ENCODE data around the gene KDM6A.
"Not testable (repeated sequence)": the region's sequence is repeated elsewhere in the genome, so short reads cannot be mapped to it uniquely, and the experiment has no call there.

Gene KDM6A

GRCh38 chrX:44915361-44915868, 42.4 kb downstream of the KDM6A start:
- peaks cover 2% of the 10 kb centered on the region for H3K36me3 Mint-ChIP-seq (ENCODE audit: low read depth)
- no peaks in the 10 kb centered on the region for H3K9me3 Mint-ChIP-seq
- no peak for DNase-seq (ENCODE audit: low spot score)
- peaks cover 14% of the 10 kb centered on the region for H3K4me1 Mint-ChIP-seq (ENCODE audit: low read depth)
- H3K27me3 Mint-ChIP-seq (ENCODE audit: low read depth), result no peaks in the 10 kb centered on the region
- H3K27ac Mint-ChIP-seq, result no peak overlapping the region
- H3K4me3 Mint-ChIP-seq, result no peak overlapping the region

GRCh38 chrX:44918722-44919121, 45.7 kb downstream of the KDM6A start:
- Mint-ChIP-seq H3K4me3 (no peak overlapping the region), H3K4me1 (ENCODE audit: low read depth) (peaks cover 19% of the 10 kb centered on the region), H3K27ac (no peak overlapping the region)

GRCh38 chrX:44922980-44923379, 50.0 kb downstream of the KDM6A start:
- no peaks in the 10 kb centered on the region for H3K9me3 Mint-ChIP-seq
- no peaks in the 10 kb centered on the region for H3K27me3 Mint-ChIP-seq (ENCODE audit: low read depth)
- DNase-seq (ENCODE audit: low spot score), result no peak
- peak overlapping the region; percentile 41 for H3K27ac Mint-ChIP-seq
- H3K4me3 Mint-ChIP-seq, result peak overlapping the region; percentile 37
- H3K36me3 Mint-ChIP-seq (ENCODE audit: low read depth), result peaks cover 5% of the 10 kb centered on the region
- H3K4me1 Mint-ChIP-seq (ENCODE audit: low read depth), result peaks cover 20% of the 10 kb centered on the region

More at GRCh38 chrX:44918722-44919121, 45.7 kb downstream of the KDM6A start:
- Mint-ChIP-seq H3K27me3 (ENCODE audit: low read depth) (no peaks in the 10 kb centered on the region), H3K36me3 (ENCODE audit: low read depth) (peaks cover 5% of the 10 kb centered on the region), H3K9me3 (no peaks in the 10 kb centered on the region)
- DNase-seq (ENCODE audit: low spot score), result no peak

- peaks cover 7% of the 10 kb centered on the region for H3K9me3 Mint-ChIP-seq
- DNase-seq (ENCODE audit: low spot score), result no peak
- H3K27me3 Mint-ChIP-seq (ENCODE audit: low read depth), result no peaks in the 10 kb centered on the region
- no peak overlapping the region for H3K4me3 Mint-ChIP-seq
- no peak overlapping the region for H3K27ac Mint-ChIP-seq
- peaks cover 22% of the 10 kb centered on the region for H3K4me1 Mint-ChIP-seq (ENCODE audit: low read depth)
- H3K36me3 Mint-ChIP-seq (ENCODE audit: low read depth), result peaks cover 10% of the 10 kb centered on the region
Observed at GRCh38 chrX:44927398-44927797, 54.4 kb downstream of the KDM6A start.

- Mint-ChIP-seq H3K36me3 (ENCODE audit: low read depth) (peaks cover 7% of the 10 kb centered on the region), H3K4me1 (ENCODE audit: low read depth) (peaks cover 17% of the 10 kb centered on the region), H3K4me3 (no peak overlapping the region), H3K27me3 (ENCODE audit: low read depth) (no peaks in the 10 kb centered on the region), H3K27ac (no peak overlapping the region), H3K9me3 (peaks cover 7% of the 10 kb centered on the region)
- no peak for DNase-seq (ENCODE audit: low spot score)
Observed at GRCh38 chrX:44931441-44931973, 58.5 kb downstream of the KDM6A start.

GRCh38 chrX:44935172-44935571, 62.2 kb downstream of the KDM6A start:
- Mint-ChIP-seq H3K9me3 (no peaks in the 10 kb centered on the region), H3K27ac (no peak overlapping the region), H3K27me3 (ENCODE audit: low read depth) (no peaks in the 10 kb centered on the region)

GRCh38 chrX:44935640-44936039, 62.7 kb downstream of the KDM6A start:
- Mint-ChIP-seq H3K27ac (no peak overlapping the region), H3K4me3 (no peak overlapping the region), H3K4me1 (ENCODE audit: low read depth) (peaks cover 13% of the 10 kb centered on the region)

More at GRCh38 chrX:44935172-44935571, 62.2 kb downstream of the KDM6A start:
- no peak overlapping the region for H3K4me3 Mint-ChIP-seq
- H3K36me3 Mint-ChIP-seq (ENCODE audit: low read depth), result peaks cover 7% of the 10 kb centered on the region
- peaks cover 13% of the 10 kb centered on the region for H3K4me1 Mint-ChIP-seq (ENCODE audit: low read depth)
- no peak for DNase-seq (ENCODE audit: low spot score)

GRCh38 chrX:44937606-44938005, 64.6 kb downstream of the KDM6A start:
- DNase-seq (ENCODE audit: low spot score), result no peak
- peaks cover 9% of the 10 kb centered on the region for H3K4me1 Mint-ChIP-seq (ENCODE audit: low read depth)
- peaks cover 7% of the 10 kb centered on the region for H3K9me3 Mint-ChIP-seq
- H3K4me3 Mint-ChIP-seq, result no peak overlapping the region
- H3K27me3 Mint-ChIP-seq (ENCODE audit: low read depth), result no peaks in the 10 kb centered on the region
- H3K36me3 Mint-ChIP-seq (ENCODE audit: low read depth), result peaks cover 10% of the 10 kb centered on the region
- H3K27ac Mint-ChIP-seq, result no peak overlapping the region

More at GRCh38 chrX:44935640-44936039, 62.7 kb downstream of the KDM6A start:
- peaks cover 7% of the 10 kb centered on the region for H3K36me3 Mint-ChIP-seq (ENCODE audit: low read depth)
- H3K9me3 Mint-ChIP-seq, result peaks cover 3% of the 10 kb centered on the region
- no peaks in the 10 kb centered on the region for H3K27me3 Mint-ChIP-seq (ENCODE audit: low read depth)
- DNase-seq (ENCODE audit: low spot score), result no peak

- Mint-ChIP-seq H3K27me3 (ENCODE audit: low read depth) (no peaks in the 10 kb centered on the region), H3K4me1 (ENCODE audit: low read depth) (peaks cover 9% of the 10 kb centered on the region), H3K9me3 (peaks cover 7% of the 10 kb centered on the region), H3K36me3 (ENCODE audit: low read depth) (peaks cover 10% of the 10 kb centered on the region), H3K27ac (no peak overlapping the region), H3K4me3 (no peak overlapping the region)
- DNase-seq (ENCODE audit: low spot score), result no peak
Observed at GRCh38 chrX:44938111-44938510, 65.1 kb downstream of the KDM6A start.

- not testable (repeated sequence) for H3K27ac Mint-ChIP-seq; H3K27me3 Mint-ChIP-seq (ENCODE audit: low read depth); H3K4me1 Mint-ChIP-seq (ENCODE audit: low read depth); H3K4me3 Mint-ChIP-seq; DNase-seq (ENCODE audit: low spot score)
- peaks cover 20% of the 10 kb centered on the region for H3K36me3 Mint-ChIP-seq (ENCODE audit: low read depth)
- peaks cover 12% of the 10 kb centered on the region for H3K9me3 Mint-ChIP-seq
Observed at GRCh38 chrX:44940541-44940940, 67.6 kb downstream of the KDM6A start.

- peaks cover 20% of the 10 kb centered on the region for H3K36me3 Mint-ChIP-seq (ENCODE audit: low read depth)
- peaks cover 12% of the 10 kb centered on the region for H3K9me3 Mint-ChIP-seq
- no peak overlapping the region for H3K4me3 Mint-ChIP-seq
- no peaks in the 10 kb centered on the region for H3K27me3 Mint-ChIP-seq (ENCODE audit: low read depth)
- H3K4me1 Mint-ChIP-seq (ENCODE audit: low read depth), result no peaks in the 10 kb centered on the region
- H3K27ac Mint-ChIP-seq, result no peak overlapping the region
- DNase-seq (ENCODE audit: low spot score), result no peak
Observed at GRCh38 chrX:44943007-44943406, 70.0 kb downstream of the KDM6A start.

- H3K4me1 Mint-ChIP-seq (ENCODE audit: low read depth), result peaks cover 2% of the 10 kb centered on the region
- H3K27ac Mint-ChIP-seq, result no peak overlapping the region
- peaks cover 12% of the 10 kb centered on the region for H3K9me3 Mint-ChIP-seq
- DNase-seq (ENCODE audit: low spot score), result no peak
- no peak overlapping the region for H3K4me3 Mint-ChIP-seq
- H3K27me3 Mint-ChIP-seq (ENCODE audit: low read depth), result no peaks in the 10 kb centered on the region
- H3K36me3 Mint-ChIP-seq (ENCODE audit: low read depth), result peaks cover 14% of the 10 kb centered on the region
Observed at GRCh38 chrX:44944894-44945293, 71.9 kb downstream of the KDM6A start.

- Mint-ChIP-seq H3K4me3 (no peak overlapping the region), H3K27me3 (ENCODE audit: low read depth) (no peaks in the 10 kb centered on the region), H3K36me3 (ENCODE audit: low read depth) (peaks cover 14% of the 10 kb centered on the region), H3K9me3 (peaks cover 10% of the 10 kb centered on the region), H3K4me1 (ENCODE audit: low read depth) (peaks cover 2% of the 10 kb centered on the region), H3K27ac (no peak overlapping the region)
- DNase-seq (ENCODE audit: low spot score), result peak; percentile 4
Observed at GRCh38 chrX:44945736-44946135, 72.7 kb downstream of the KDM6A start.

GRCh38 chrX:44946771-44947170, 73.8 kb downstream of the KDM6A start:
- Mint-ChIP-seq H3K27me3 (ENCODE audit: low read depth) (no peaks in the 10 kb centered on the region), H3K27ac (no peak overlapping the region), H3K36me3 (ENCODE audit: low read depth) (peaks cover 14% of the 10 kb centered on the region), H3K4me1 (ENCODE audit: low read depth) (peaks cover 2% of the 10 kb centered on the region), H3K4me3 (no peak overlapping the region), H3K9me3 (peaks cover 10% of the 10 kb centered on the region)
- no peak for DNase-seq (ENCODE audit: low spot score)

GRCh38 chrX:44947995-44948394, 75.0 kb downstream of the KDM6A start:
- H3K27ac Mint-ChIP-seq, result no peak overlapping the region
- H3K36me3 Mint-ChIP-seq (ENCODE audit: low read depth), result peaks cover 11% of the 10 kb centered on the region
- H3K9me3 Mint-ChIP-seq, result peaks cover 6% of the 10 kb centered on the region

More at GRCh38 chrX:44947995-44948394, 75.0 kb downstream of the KDM6A start:
- no peaks in the 10 kb centered on the region for H3K27me3 Mint-ChIP-seq (ENCODE audit: low read depth)
- DNase-seq (ENCODE audit: low spot score), result no peak
- H3K4me1 Mint-ChIP-seq (ENCODE audit: low read depth), result peaks cover 2% of the 10 kb centered on the region
- no peak overlapping the region for H3K4me3 Mint-ChIP-seq

All from T-helper 2 cell treated with Interferon-gamma antibody and Interleukin-4, amounts not matched to agents 5 μg/mL and 100 μg/mL, for 36 hours (primary cell).